Liver (tissue), 9 donors: ENCODE data around the gene ANKRD42. TPM values are rescaled to one million over a fixed set of nuclear protein-coding genes. Genes with fewer than 3 reads are reported as not detected.

Source experiments
- DNase-seq: peaks from one replicate; pipeline ENCODE4 v3.0.0-alpha.2; 2017; ENCODE audit warnings: low spot score
- H3K27ac ChIP-seq, 2 donors: one replicate each; pipeline ENCODE4 v1.7.0; 2013; ENCODE audit warnings: inconsistent platforms in 2 of 2, low read length in 2 of 2, control low read depth in 1 of 2, low read depth in 1 of 2, mild to moderate bottlenecking in 1 of 2
- H3K27me3 ChIP-seq, 4 donors: one replicate each; pipeline versions ENCODE4 v1.6.1 to v1.7.0; 2013; ENCODE audit warnings: low read length in 3 of 4, inconsistent platforms in 1 of 4, mild to moderate bottlenecking in 1 of 4, moderate library complexity in 1 of 4; ENCODE audit not compliant: control insufficient read depth in 4 of 4, insufficient read depth in 4 of 4
- H3K36me3 ChIP-seq, 4 donors: one replicate each; pipeline versions ENCODE4 v1.6.1 to v1.7.0; 2013; ENCODE audit warnings: low read length in 3 of 4, mild to moderate bottlenecking in 3 of 4, low read depth in 1 of 4, moderate library complexity in 1 of 4; ENCODE audit not compliant: control insufficient read depth in 4 of 4, insufficient read depth in 3 of 4
- H3K4me1 ChIP-seq, 4 donors: one replicate each; pipeline versions ENCODE4 v1.6.1 to v1.7.0; 2013; ENCODE audit warnings: low read length in 3 of 4, mild to moderate bottlenecking in 3 of 4, moderate library complexity in 1 of 4; ENCODE audit not compliant: control insufficient read depth in 4 of 4, insufficient read depth in 4 of 4
- H3K4me3 ChIP-seq, 3 donors: one replicate each; pipeline versions ENCODE4 v1.6.1 to v1.7.0; 2013; ENCODE audit warnings: low read length in 3 of 3, control low read depth in 1 of 3, low read depth in 1 of 3, mild to moderate bottlenecking in 1 of 3
- H3K9ac ChIP-seq, 2 donors: one replicate each; pipeline ENCODE4 v1.7.0; 2013; ENCODE audit warnings: low read length in 2 of 2, mild to moderate bottlenecking in 2 of 2, moderate library complexity in 2 of 2, control low read depth in 1 of 2, low read depth in 1 of 2
- H3K9me3 ChIP-seq, 4 donors: one replicate each; pipeline versions ENCODE4 v1.6.1 to v1.7.0; 2013; ENCODE audit warnings: low read length in 3 of 4; ENCODE audit not compliant: control insufficient read depth in 4 of 4
- ATF3 ChIP-seq: IDR thresholded peaks from 2 replicates; pipeline ENCODE4 v1.6.1; 2016; ENCODE audit warnings: antibody characterized with exemption
- CTCF ChIP-seq: fragments of 150-350 bp; IDR thresholded peaks from 2 replicates; pipeline ENCODE4 v1.5.1; 2017; ENCODE audit warnings: improper control_type of control experiment, low read depth, low read length; ENCODE audit not compliant: missing input control
- EGR1 ChIP-seq, 2 donors: IDR thresholded peaks; 2 replicates each; pipeline ENCODE4 v1.6.1; 2016 to 2018; ENCODE audit warnings: antibody characterized with exemption in 2 of 2, low read depth in 2 of 2
- FOXA1 ChIP-seq: IDR thresholded peaks from 2 replicates; pipeline ENCODE4 v1.6.1; 2016; ENCODE audit warnings: antibody characterized with exemption
- FOXA2 ChIP-seq: IDR thresholded peaks from 2 replicates; pipeline ENCODE4 v1.6.1; 2016; ENCODE audit warnings: antibody characterized with exemption
- GABPA ChIP-seq, 2 donors: IDR thresholded peaks in 1 of 2; conservative IDR thresholded peaks in 1 of 2; 2 replicates each; pipeline ENCODE4 v1.6.1; 2016; ENCODE audit warnings: antibody characterized with exemption in 2 of 2, mild to moderate bottlenecking in 1 of 2, moderate library complexity in 1 of 2
- HNF4A ChIP-seq, 2 donors: conservative IDR thresholded peaks; 2 replicates each; pipeline ENCODE4 v1.6.1; 2016; ENCODE audit warnings: antibody characterized with exemption in 2 of 2, mild to moderate bottlenecking in 2 of 2
- HNF4G ChIP-seq: IDR thresholded peaks from 2 replicates; pipeline ENCODE4 v1.6.1; 2016; ENCODE audit warnings: antibody characterized with exemption
- JUND ChIP-seq, 2 donors: IDR thresholded peaks; 2 replicates each; pipeline ENCODE4 v1.6.1; 2016; ENCODE audit warnings: antibody characterized with exemption in 2 of 2
- MAX ChIP-seq: IDR thresholded peaks from 2 replicates; pipeline ENCODE4 v1.6.1; 2016; ENCODE audit warnings: antibody characterized with exemption
- NR2F2 ChIP-seq: IDR thresholded peaks from 2 replicates; pipeline ENCODE4 v1.6.1; 2016; ENCODE audit warnings: antibody characterized with exemption
- RAD21 ChIP-seq, 2 donors: IDR thresholded peaks; 2 replicates each; pipeline ENCODE4 v1.6.1; 2016; ENCODE audit warnings: antibody characterized with exemption in 2 of 2, mild to moderate bottlenecking in 2 of 2
- REST ChIP-seq: IDR thresholded peaks from 2 replicates; pipeline ENCODE4 v1.6.1; 2016; ENCODE audit warnings: antibody characterized with exemption, mild to moderate bottlenecking
- RXRA ChIP-seq, 2 donors: IDR thresholded peaks; 2 replicates each; pipeline ENCODE4 v1.6.1; 2017 to 2018; ENCODE audit warnings: antibody characterized with exemption in 2 of 2, mild to moderate bottlenecking in 1 of 2
- SP1 ChIP-seq: IDR thresholded peaks from 2 replicates; pipeline ENCODE4 v1.6.1; 2018; ENCODE audit warnings: antibody characterized with exemption, mild to moderate bottlenecking
- TAF1 ChIP-seq: conservative IDR thresholded peaks from 2 replicates; pipeline ENCODE4 v1.6.1; 2016; ENCODE audit warnings: antibody characterized with exemption, mild to moderate bottlenecking
- YY1 ChIP-seq: IDR thresholded peaks from 2 replicates; pipeline ENCODE4 v1.6.1; 2016; ENCODE audit warnings: antibody characterized with exemption, mild to moderate bottlenecking
- ZBTB33 ChIP-seq: IDR thresholded peaks from 2 replicates; pipeline ENCODE4 v1.6.1; 2016; ENCODE audit warnings: antibody characterized with exemption
- WGBS: extraction: QIAGEN DNeasy Blood & Tissue Kit; methylation state at CpG from one replicate; pipeline ENCODE4 v1.1.7; 2013; 5-methylcytosine and 5-hydroxymethylcytosine counted together
- polyA plus RNA-seq, 2 donors: library from polyadenylated mRNA; stranded (reverse) in 1 of 2; unstranded in 1 of 2; fragments of 200-250 nt in 1 of 2; fragments of >200 nt in 1 of 2; fragmentation: Nextera tagmentation in 1 of 2; extraction: Ambion mirVana in 1 of 2; gene quantifications; one replicate each; pipeline versions ENCODE4 v1.2.1 to v1.2.3, GENCODE V29; 2013 to 2015
- total RNA-seq, 2 donors: library from RNA; depleted of rRNA; stranded (reverse); fragments of >200 nt; gene quantifications; one replicate each; pipeline ENCODE4 v1.2.3, GENCODE V29; 2014
- donor health status: healthy.
- donor health status: healthy.
- donor health status: healthy.
- donor health status: healthy.
- donor health status: healthy.

The ANKRD42 gene
- total and polyA plus RNA-seq, 4 donors = 2.0 to 4.9 (median 2.4) TPM

GRCh38 chr11:83255366-83255765 lies 61.9 kb downstream of the ANKRD42 start:
- no peak for DNase-seq
- Histone ChIP-seq H3K27ac (no peak overlapping the region), H3K9me3 (no peaks in the 10 kb centered on the region), H3K36me3 (peaks cover 0 to 24% (median 6%) of the 10 kb centered on the region in 4 donors), H3K9ac (no peak overlapping the region), H3K4me1 (peaks cover 3 to 21% (median 13%) of the 10 kb centered on the region in 4 donors), H3K4me3 (no peak overlapping the region), H3K27me3 (no peaks in the 10 kb centered on the region)
- 93% methylated on average over 3 of the region's 3 CpGs for WGBS
- TF ChIP-seq FOXA1 = no peak
- TF ChIP-seq RAD21 (IDR thresholded peaks at IDR 0.05) = no peak
- no peak for TF ChIP-seq MAX
- TF ChIP-seq YY1 = no peak
- no peak for TF ChIP-seq RXRA (IDR thresholded peaks at IDR 0.05)
- no peak for TF ChIP-seq NR2F2
- no peak for TF ChIP-seq SP1
- no peak for TF ChIP-seq CTCF
- no peak for TF ChIP-seq TAF1
- no peak for TF ChIP-seq JUND (IDR thresholded peaks at IDR 0.05)
- TF ChIP-seq REST = no peak
- no peak for TF ChIP-seq FOXA2
- TF ChIP-seq EGR1 (IDR thresholded peaks at IDR 0.05; ENCODE audit: low read depth in 2 of 2) = no peak
- TF ChIP-seq ZBTB33 = no peak
- no peak for TF ChIP-seq ATF3
- no peak for TF ChIP-seq HNF4A (conservative IDR thresholded peaks at IDR 0.05)
- TF ChIP-seq HNF4G = no peak
- no peak for TF ChIP-seq GABPA (IDR thresholded peaks at IDR 0.05 in 1 of 2, conservative IDR thresholded peaks at IDR 0.05 in 1 of 2)
